GM12878 (cell line): ENCODE results near the gene UBE2F.

Experiments
- NFYA ChIP-seq: IDR thresholded peaks from 2 replicates; pipeline ENCODE4 v1.6.1; 2011; ENCODE audit warnings: low read depth, mild to moderate bottlenecking, low read length, improper control_type of control experiment, borderline replicate concordance
- POLR2AphosphoS2 ChIP-seq: IDR thresholded peaks from 2 replicates; pipeline ENCODE4 v1.6.1; 2011; ENCODE audit warnings: low read depth, mild to moderate bottlenecking, low read length, improper control_type of control experiment, moderate library complexity
- TF ChIP-seq, protein P1 (sequence below), 3 experiments: IDR thresholded peaks in 2 of 3; conservative IDR thresholded peaks in 1 of 3; 2 replicates each; pipeline ENCODE4 v1.5.1; 2011; ENCODE audit warnings: low read depth in 3 of 3, low read length in 3 of 3, mild to moderate bottlenecking in 3 of 3, control low read depth in 2 of 3, moderate library complexity in 2 of 3, inconsistent platforms in 1 of 3, mixed read lengths in 1 of 3; ENCODE audit not compliant: control insufficient read depth in 2 of 3, insufficient read depth in 1 of 3; ENCODE audit errors: extremely low read depth in 1 of 3

DNA sequence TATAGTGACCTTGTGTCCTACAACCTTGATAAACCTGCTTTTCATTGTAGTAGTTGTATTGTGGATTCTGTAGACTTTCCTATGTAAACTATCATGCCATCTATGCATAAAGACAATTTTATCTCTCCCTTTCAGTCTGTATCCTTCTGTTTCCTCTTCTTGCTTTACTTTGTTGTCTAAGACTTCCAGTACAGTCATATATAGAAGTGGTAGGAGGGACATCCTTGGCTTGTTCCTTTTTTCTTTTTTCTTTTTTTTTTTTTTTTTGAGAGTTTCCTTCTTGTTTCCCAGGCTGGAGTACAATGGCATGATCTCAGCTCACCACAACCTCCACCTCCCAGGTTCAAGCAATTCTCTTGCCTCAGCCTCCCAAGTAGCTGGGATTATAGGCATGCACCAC lies 39.7 kb downstream of the UBE2F start:
- TF ChIP-seq NFYA (no peak), POLR2AphosphoS2 (no peak)
- TF ChIP-seq, protein P1, sequence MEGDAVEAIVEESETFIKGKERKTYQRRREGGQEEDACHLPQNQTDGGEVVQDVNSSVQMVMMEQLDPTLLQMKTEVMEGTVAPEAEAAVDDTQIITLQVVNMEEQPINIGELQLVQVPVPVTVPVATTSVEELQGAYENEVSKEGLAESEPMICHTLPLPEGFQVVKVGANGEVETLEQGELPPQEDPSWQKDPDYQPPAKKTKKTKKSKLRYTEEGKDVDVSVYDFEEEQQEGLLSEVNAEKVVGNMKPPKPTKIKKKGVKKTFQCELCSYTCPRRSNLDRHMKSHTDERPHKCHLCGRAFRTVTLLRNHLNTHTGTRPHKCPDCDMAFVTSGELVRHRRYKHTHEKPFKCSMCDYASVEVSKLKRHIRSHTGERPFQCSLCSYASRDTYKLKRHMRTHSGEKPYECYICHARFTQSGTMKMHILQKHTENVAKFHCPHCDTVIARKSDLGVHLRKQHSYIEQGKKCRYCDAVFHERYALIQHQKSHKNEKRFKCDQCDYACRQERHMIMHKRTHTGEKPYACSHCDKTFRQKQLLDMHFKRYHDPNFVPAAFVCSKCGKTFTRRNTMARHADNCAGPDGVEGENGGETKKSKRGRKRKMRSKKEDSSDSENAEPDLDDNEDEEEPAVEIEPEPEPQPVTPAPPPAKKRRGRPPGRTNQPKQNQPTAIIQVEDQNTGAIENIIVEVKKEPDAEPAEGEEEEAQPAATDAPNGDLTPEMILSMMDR (IDR thresholded peaks at IDR 0.05 in 2 of 3, conservative IDR thresholded peaks at IDR 0.05 in 1 of 3; ENCODE audit: control insufficient read depth in 2 of 3, extremely low read depth in 1 of 3, insufficient read depth in 1 of 3, low read depth in 3 of 3, low read length in 3 of 3) = no peak
